ENCODE measurements around the gene MTMR10.

GRCh38 chr15:30904812-30905211 is 86.6 kb downstream of the MTMR10 start:
- TF ChIP-seq, protein P1, sequence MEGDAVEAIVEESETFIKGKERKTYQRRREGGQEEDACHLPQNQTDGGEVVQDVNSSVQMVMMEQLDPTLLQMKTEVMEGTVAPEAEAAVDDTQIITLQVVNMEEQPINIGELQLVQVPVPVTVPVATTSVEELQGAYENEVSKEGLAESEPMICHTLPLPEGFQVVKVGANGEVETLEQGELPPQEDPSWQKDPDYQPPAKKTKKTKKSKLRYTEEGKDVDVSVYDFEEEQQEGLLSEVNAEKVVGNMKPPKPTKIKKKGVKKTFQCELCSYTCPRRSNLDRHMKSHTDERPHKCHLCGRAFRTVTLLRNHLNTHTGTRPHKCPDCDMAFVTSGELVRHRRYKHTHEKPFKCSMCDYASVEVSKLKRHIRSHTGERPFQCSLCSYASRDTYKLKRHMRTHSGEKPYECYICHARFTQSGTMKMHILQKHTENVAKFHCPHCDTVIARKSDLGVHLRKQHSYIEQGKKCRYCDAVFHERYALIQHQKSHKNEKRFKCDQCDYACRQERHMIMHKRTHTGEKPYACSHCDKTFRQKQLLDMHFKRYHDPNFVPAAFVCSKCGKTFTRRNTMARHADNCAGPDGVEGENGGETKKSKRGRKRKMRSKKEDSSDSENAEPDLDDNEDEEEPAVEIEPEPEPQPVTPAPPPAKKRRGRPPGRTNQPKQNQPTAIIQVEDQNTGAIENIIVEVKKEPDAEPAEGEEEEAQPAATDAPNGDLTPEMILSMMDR (IDR thresholded peaks at IDR 0.05; ENCODE audit: insufficient read depth, low read length): no peak
- TF ChIP-seq POLR2AphosphoS5 (IDR thresholded peaks at IDR 0.05; ENCODE audit: low read depth) (no peak), GABPA (IDR thresholded peaks at IDR 0.05; ENCODE audit: low read depth) (no peak), SPI1 (IDR thresholded peaks at IDR 0.05; ENCODE audit: borderline replicate concordance, low read depth) (no peak)
- TF ChIP-seq, protein P2, sequence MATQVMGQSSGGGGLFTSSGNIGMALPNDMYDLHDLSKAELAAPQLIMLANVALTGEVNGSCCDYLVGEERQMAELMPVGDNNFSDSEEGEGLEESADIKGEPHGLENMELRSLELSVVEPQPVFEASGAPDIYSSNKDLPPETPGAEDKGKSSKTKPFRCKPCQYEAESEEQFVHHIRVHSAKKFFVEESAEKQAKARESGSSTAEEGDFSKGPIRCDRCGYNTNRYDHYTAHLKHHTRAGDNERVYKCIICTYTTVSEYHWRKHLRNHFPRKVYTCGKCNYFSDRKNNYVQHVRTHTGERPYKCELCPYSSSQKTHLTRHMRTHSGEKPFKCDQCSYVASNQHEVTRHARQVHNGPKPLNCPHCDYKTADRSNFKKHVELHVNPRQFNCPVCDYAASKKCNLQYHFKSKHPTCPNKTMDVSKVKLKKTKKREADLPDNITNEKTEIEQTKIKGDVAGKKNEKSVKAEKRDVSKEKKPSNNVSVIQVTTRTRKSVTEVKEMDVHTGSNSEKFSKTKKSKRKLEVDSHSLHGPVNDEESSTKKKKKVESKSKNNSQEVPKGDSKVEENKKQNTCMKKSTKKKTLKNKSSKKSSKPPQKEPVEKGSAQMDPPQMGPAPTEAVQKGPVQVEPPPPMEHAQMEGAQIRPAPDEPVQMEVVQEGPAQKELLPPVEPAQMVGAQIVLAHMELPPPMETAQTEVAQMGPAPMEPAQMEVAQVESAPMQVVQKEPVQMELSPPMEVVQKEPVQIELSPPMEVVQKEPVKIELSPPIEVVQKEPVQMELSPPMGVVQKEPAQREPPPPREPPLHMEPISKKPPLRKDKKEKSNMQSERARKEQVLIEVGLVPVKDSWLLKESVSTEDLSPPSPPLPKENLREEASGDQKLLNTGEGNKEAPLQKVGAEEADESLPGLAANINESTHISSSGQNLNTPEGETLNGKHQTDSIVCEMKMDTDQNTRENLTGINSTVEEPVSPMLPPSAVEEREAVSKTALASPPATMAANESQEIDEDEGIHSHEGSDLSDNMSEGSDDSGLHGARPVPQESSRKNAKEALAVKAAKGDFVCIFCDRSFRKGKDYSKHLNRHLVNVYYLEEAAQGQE (IDR thresholded peaks at IDR 0.05; ENCODE audit: insufficient replicate concordance, low read depth): no peak

All from HL-60 (cell line).